Measurements from ENCODE around the gene CAV1. TPM values are rescaled to one million over a fixed set of nuclear protein-coding genes. Genes with fewer than 3 reads are reported as not detected.

The CAV1 gene
- total RNA-seq, 1 experiment from 2014 or later: 154 TPM

DNA sequence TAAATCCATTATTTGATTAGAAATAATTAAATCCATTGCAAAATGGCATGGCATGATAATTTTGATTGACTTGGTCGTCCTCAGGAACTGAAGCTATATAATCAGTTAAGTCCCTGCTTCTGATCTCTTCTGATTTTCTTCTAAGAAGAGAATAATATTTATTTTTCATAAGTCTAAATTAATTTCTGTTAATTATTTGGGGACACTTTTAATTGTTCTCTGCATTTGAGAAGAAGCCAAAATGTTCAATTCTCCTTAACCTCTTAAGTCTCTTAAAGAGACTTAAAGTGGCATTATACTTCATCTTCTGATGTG, 67.2 kb downstream of the CAV1 start:
- Histone ChIP-seq H3K27ac (no peak overlapping the region), H3K36me3 (no peaks in the 10 kb centered on the region), H3K27me3 (replicated peaks) (no peaks in the 10 kb centered on the region), H3K4me3 (no peak overlapping the region), H3K9me3 (replicated peaks) (no peaks in the 10 kb centered on the region), H3K4me1 (replicated peaks) (peaks cover 13% of the 10 kb centered on the region)
- no peak for DNase-seq (ENCODE audit: low read depth in 1 of 2, low spot score in 2 of 2)

DNA sequence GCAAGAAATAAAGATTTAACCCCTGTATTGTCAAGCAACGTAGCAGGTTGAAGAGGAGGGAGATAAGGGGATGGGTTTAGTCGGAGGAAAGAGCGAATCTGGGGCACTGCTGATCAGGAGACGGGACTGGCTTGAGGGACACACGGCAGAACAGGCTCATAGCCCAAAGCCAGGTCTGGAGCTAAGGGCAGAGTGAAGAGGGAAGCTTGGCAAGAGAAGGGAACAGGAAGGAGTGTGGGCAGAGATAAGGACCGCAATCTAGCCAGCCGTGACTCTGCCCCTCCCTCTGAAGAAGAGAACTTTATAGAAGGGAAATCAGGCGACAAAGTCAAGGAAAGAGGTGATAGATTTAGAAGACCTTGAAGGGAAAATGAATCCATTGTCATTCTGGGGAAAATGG, 67.6 kb downstream of the CAV1 start:
- no peak overlapping the region for H3K4me3 ChIP-seq
- DNase-seq (ENCODE audit: low read depth in 1 of 2, low spot score in 2 of 2): no peak
- no peak overlapping the region for H3K27ac ChIP-seq

GRCh38 chr7:116593359-116594075, 68.7 kb downstream of the CAV1 start:
- Histone ChIP-seq H3K9me3 (replicated peaks) (no peaks in the 10 kb centered on the region), H3K4me3 (no peak overlapping the region), H3K27me3 (replicated peaks) (no peaks in the 10 kb centered on the region), H3K36me3 (no peaks in the 10 kb centered on the region), H3K4me1 (replicated peaks) (peaks cover 4% of the 10 kb centered on the region), H3K27ac (no peak overlapping the region)
- DNase-seq (ENCODE audit: low read depth in 1 of 2, low spot score in 2 of 2): no peak

More for the DNA sequence above, 67.6 kb downstream of the CAV1 start:
- Histone ChIP-seq H3K36me3 (no peaks in the 10 kb centered on the region), H3K9me3 (replicated peaks) (no peaks in the 10 kb centered on the region), H3K4me1 (replicated peaks) (peaks cover 13% of the 10 kb centered on the region), H3K27me3 (replicated peaks) (no peaks in the 10 kb centered on the region)

GRCh38 chr7:116595063-116595462, 70.2 kb downstream of the CAV1 start:
- DNase-seq (ENCODE audit: low read depth in 1 of 2, low spot score in 2 of 2): no peak
- no peaks in the 10 kb centered on the region for H3K9me3 ChIP-seq (replicated peaks)
- no peak overlapping the region for H3K4me3 ChIP-seq
- no peak overlapping the region for H3K27ac ChIP-seq
- H3K27me3 ChIP-seq (replicated peaks): no peaks in the 10 kb centered on the region
- H3K36me3 ChIP-seq: no peaks in the 10 kb centered on the region
- no peaks in the 10 kb centered on the region for H3K4me1 ChIP-seq (replicated peaks)

- Histone ChIP-seq H3K9me3 (replicated peaks) (no peaks in the 10 kb centered on the region), H3K4me3 (no peak overlapping the region), H3K4me1 (replicated peaks) (peaks cover 8% of the 10 kb centered on the region), H3K27ac (no peak overlapping the region), H3K27me3 (replicated peaks) (no peaks in the 10 kb centered on the region), H3K36me3 (no peaks in the 10 kb centered on the region)
- no peak for DNase-seq (ENCODE audit: low read depth in 1 of 2, low spot score in 2 of 2)
Measured at GRCh38 chr7:116597384-116597783, 72.5 kb downstream of the CAV1 start.

- DNase-seq (ENCODE audit: low read depth in 1 of 2, low spot score in 2 of 2): no peak
- Histone ChIP-seq H3K36me3 (no peaks in the 10 kb centered on the region), H3K4me1 (replicated peaks) (peaks cover 8% of the 10 kb centered on the region), H3K27ac (no peak overlapping the region), H3K27me3 (replicated peaks) (no peaks in the 10 kb centered on the region), H3K9me3 (replicated peaks) (no peaks in the 10 kb centered on the region), H3K4me3 (no peak overlapping the region)
Measured at GRCh38 chr7:116598278-116598677, 73.4 kb downstream of the CAV1 start.

GRCh38 chr7:116598861-116599260, 74.0 kb downstream of the CAV1 start:
- DNase-seq (ENCODE audit: low read depth in 1 of 2, low spot score in 2 of 2): no peak
- Histone ChIP-seq H3K9me3 (replicated peaks) (no peaks in the 10 kb centered on the region), H3K27me3 (replicated peaks) (no peaks in the 10 kb centered on the region), H3K27ac (no peak overlapping the region), H3K4me3 (no peak overlapping the region), H3K4me1 (replicated peaks) (peaks cover 8% of the 10 kb centered on the region), H3K36me3 (no peaks in the 10 kb centered on the region)

GRCh38 chr7:116601426-116601825, 76.6 kb downstream of the CAV1 start:
- H3K4me1 ChIP-seq (replicated peaks): peaks cover 8% of the 10 kb centered on the region
- H3K36me3 ChIP-seq: no peaks in the 10 kb centered on the region
- H3K9me3 ChIP-seq (replicated peaks): no peaks in the 10 kb centered on the region
- no peak overlapping the region for H3K27ac ChIP-seq
- peak in 1 of 2 experiments; percentile 36 for DNase-seq (ENCODE audit: low read depth in 1 of 2, low spot score in 2 of 2)
- no peaks in the 10 kb centered on the region for H3K27me3 ChIP-seq (replicated peaks)
- no peak overlapping the region for H3K4me3 ChIP-seq

DNA sequence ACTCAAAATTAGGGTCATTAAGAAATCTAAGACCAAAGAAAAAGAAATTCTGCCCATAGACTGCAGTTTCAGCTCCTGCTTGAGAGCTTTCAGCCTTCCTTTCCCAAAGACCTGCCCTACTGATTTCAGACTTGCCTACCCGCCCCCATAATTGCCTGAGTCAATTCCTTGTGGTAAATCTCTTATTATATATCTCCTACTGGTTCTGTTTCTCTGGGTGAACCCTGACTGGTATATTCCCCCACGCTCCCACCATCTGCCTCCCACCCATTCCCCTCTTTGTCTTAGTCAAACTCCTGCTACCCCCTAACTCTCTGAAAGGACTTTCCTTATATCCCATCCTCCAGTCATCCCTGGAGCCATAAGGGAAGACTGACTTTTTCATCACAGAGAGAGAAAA, 82.5 kb downstream of the CAV1 start:
- Histone ChIP-seq H3K27me3 (replicated peaks) (no peaks in the 10 kb centered on the region), H3K4me1 (replicated peaks) (0 out of 2 replicates have a peak, but pooled peaks cover 3% of the 10 kb centered on the region), H3K4me3 (no peak overlapping the region), H3K27ac (no peak overlapping the region), H3K9me3 (replicated peaks) (no peaks in the 10 kb centered on the region), H3K36me3 (no peaks in the 10 kb centered on the region)
- DNase-seq (ENCODE audit: low read depth in 1 of 2, low spot score in 2 of 2): no peak

DNA sequence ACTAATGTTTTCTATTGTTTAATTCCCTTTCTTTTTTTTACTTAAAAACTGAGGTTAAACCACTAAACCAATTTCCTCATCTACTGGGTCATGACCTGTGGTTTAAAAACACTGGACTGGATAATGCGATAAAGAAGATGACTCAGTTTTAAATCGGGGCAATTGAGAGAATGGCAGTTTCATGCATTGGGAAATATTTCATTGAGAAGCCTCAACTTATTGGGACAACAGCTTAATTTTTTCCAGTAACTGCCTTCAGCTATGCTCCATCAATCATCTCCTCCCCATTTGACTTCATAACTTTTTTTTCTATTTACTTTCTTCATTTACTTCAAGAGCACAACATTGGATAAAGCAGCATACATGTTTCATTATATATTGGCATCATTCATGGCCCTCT, 85.4 kb downstream of the CAV1 start:
- Histone ChIP-seq H3K4me1 (replicated peaks) (0 out of 2 replicates have a peak, but pooled peaks cover 3% of the 10 kb centered on the region), H3K9me3 (replicated peaks) (no peaks in the 10 kb centered on the region), H3K27ac (no peak overlapping the region), H3K27me3 (replicated peaks) (no peaks in the 10 kb centered on the region), H3K4me3 (no peak overlapping the region), H3K36me3 (no peaks in the 10 kb centered on the region)
- DNase-seq (ENCODE audit: low read depth in 1 of 2, low spot score in 2 of 2): no peak

- Histone ChIP-seq H3K27me3 (replicated peaks) (no peaks in the 10 kb centered on the region), H3K4me1 (replicated peaks) (0 out of 2 replicates have a peak, but pooled peaks cover 3% of the 10 kb centered on the region), H3K9me3 (replicated peaks) (no peaks in the 10 kb centered on the region), H3K36me3 (no peaks in the 10 kb centered on the region), H3K27ac (no peak overlapping the region), H3K4me3 (no peak overlapping the region)
- no peak for DNase-seq (ENCODE audit: low read depth in 1 of 2, low spot score in 2 of 2)
Measured at GRCh38 chr7:116610721-116611120, 85.9 kb downstream of the CAV1 start.

Other genes starting within 250 kb of the CAV1 start
- 130 and 204 TPM in 2 replicates for gene CAV2, start 25.3 kb upstream of the CAV1 start, total RNA-seq (2014; rRNA removed; shearing (Covaris generic))
- 5.2 and 8.3 TPM in 2 replicates for gene MET, start 147.2 kb downstream of the CAV1 start, total RNA-seq (2014; rRNA removed; shearing (Covaris generic))